Thoracic aorta (tissue), 2 donors: Measurements from ENCODE around the gene STN1. TPM values are rescaled to one million over a fixed set of nuclear protein-coding genes. Genes with fewer than 3 reads are reported as not detected.

ENCODE experiments used
- ATAC-seq: fragments of 150-250 bp; one replicate; pipeline ENCODE4 v1.8.0; 2017; ENCODE audit warnings: low read depth; ENCODE audit not compliant: insufficient number of reproducible peaks, low FRiP score
- DNase-seq: peaks from one replicate; pipeline ENCODE4 v3.0.0-alpha.2; 2020; ENCODE audit warnings: low spot score
- H3K27ac ChIP-seq, 2 donors: fragments of 200-600 bp; sonication (generic); 1 replicate in 1 of 2; 2 replicates in 1 of 2; pipeline ENCODE4 v1.5.1; 2016; ENCODE audit warnings: mild to moderate bottlenecking in 2 of 2, moderate library complexity in 2 of 2
- H3K27me3 ChIP-seq: fragments of 200-600 bp; sonication (generic); replicated peaks from 2 replicates; pipeline ENCODE4 v1.6.0; 2016; ENCODE audit warnings: mild to moderate bottlenecking; ENCODE audit not compliant: insufficient read depth
- H3K36me3 ChIP-seq: fragments of 200-600 bp; sonication (generic); one replicate; pipeline ENCODE4 v1.5.1; 2016
- H3K4me1 ChIP-seq, 2 donors: fragments of 200-600 bp; sonication (generic); 1 replicate in 1 of 2; 2 replicates in 1 of 2; pipeline versions ENCODE4 v1.5.1 to v1.6.0; 2016; ENCODE audit warnings: low read depth in 2 of 2, mild to moderate bottlenecking in 1 of 2; ENCODE audit not compliant: control insufficient read depth in 1 of 2
- H3K4me3 ChIP-seq: fragments of 200-600 bp; sonication (generic); 2 replicates; pipeline ENCODE4 v1.5.1; 2016; ENCODE audit warnings: mild to moderate bottlenecking
- H3K9me3 ChIP-seq: fragments of 200-600 bp; sonication (generic); 2 replicates; pipeline ENCODE4 v1.5.1; 2016
- CTCF ChIP-seq: fragments of 200-600 bp; sonication (generic); IDR thresholded peaks from one replicate; pipeline ENCODE4 v1.5.1; 2019; ENCODE audit warnings: antibody characterized with exemption
- total RNA-seq, 2 donors: library from RNA; depleted of rRNA; stranded (reverse); fragments of >200 nt; gene quantifications; one replicate each; pipeline versions ENCODE4 v1.1.0 to v1.2.3, GENCODE V29; 2016

The STN1 gene
- total RNA-seq, 2 donors from 2014 or later = 11.6 to 30.6 TPM

GRCh38 chr10:103925591-103925990, 7.6 kb upstream of the STN1 start:
- Histone ChIP-seq H3K36me3 (no peaks in the 10 kb centered on the region), H3K27me3 (no peaks in the 10 kb centered on the region), H3K27ac (no peak overlapping the region), H3K4me3 (no peak overlapping the region), H3K9me3 (no peaks in the 10 kb centered on the region), H3K4me1 (no peaks in the 10 kb centered on the region)
- no peak for TF ChIP-seq CTCF
- DNase-seq = no peak
- ATAC-seq = no peak

- no peaks in the 10 kb centered on the region for H3K9me3 ChIP-seq
- H3K27ac ChIP-seq = no peak overlapping the region
- DNase-seq = no peak
- H3K36me3 ChIP-seq = no peaks in the 10 kb centered on the region
- no peaks in the 10 kb centered on the region for H3K27me3 ChIP-seq
- no peak for TF ChIP-seq CTCF
- peaks cover 3 to 6% of the 10 kb centered on the region in 2 donors for H3K4me1 ChIP-seq
- ATAC-seq = no peak
- no peak overlapping the region for H3K4me3 ChIP-seq
These were observed 5.5 kb upstream of the STN1 start for GRCh38 chr10:103923502-103923901.

- H3K27ac ChIP-seq = no peak overlapping the region
- no peak overlapping the region for H3K4me3 ChIP-seq
- no peak for TF ChIP-seq CTCF
- ATAC-seq = no peak
- H3K4me1 ChIP-seq = peaks cover 3 to 8% of the 10 kb centered on the region in 2 donors
- no peaks in the 10 kb centered on the region for H3K36me3 ChIP-seq
- H3K9me3 ChIP-seq = no peaks in the 10 kb centered on the region
- no peak for DNase-seq
- no peaks in the 10 kb centered on the region for H3K27me3 ChIP-seq
These were observed 4.7 kb upstream of the STN1 start for GRCh38 chr10:103922659-103923058.

GRCh38 chr10:103921750-103922195, 3.8 kb upstream of the STN1 start:
- no peaks in the 10 kb centered on the region for H3K9me3 ChIP-seq
- H3K4me3 ChIP-seq = no peak overlapping the region
- TF ChIP-seq CTCF = no peak
- H3K27me3 ChIP-seq = no peaks in the 10 kb centered on the region
- H3K27ac ChIP-seq = no peak overlapping the region
- H3K4me1 ChIP-seq = peaks cover 6 to 15% of the 10 kb centered on the region in 2 donors
- ATAC-seq (no peak), DNase-seq (no peak)
- no peaks in the 10 kb centered on the region for H3K36me3 ChIP-seq

- no peaks in the 10 kb centered on the region for H3K9me3 ChIP-seq
- no peak overlapping the region for H3K27ac ChIP-seq
- no peak for TF ChIP-seq CTCF
- H3K4me3 ChIP-seq = no peak overlapping the region
- H3K4me1 ChIP-seq = peaks cover 6 to 20% of the 10 kb centered on the region in 2 donors
- no peak for ATAC-seq
- no peaks in the 10 kb centered on the region for H3K36me3 ChIP-seq
- H3K27me3 ChIP-seq = no peaks in the 10 kb centered on the region
- DNase-seq = no peak
These were observed 3.3 kb upstream of the STN1 start for GRCh38 chr10:103921248-103921647.
